A673 (cell line): ENCODE results near the gene C6orf47. TPM values are rescaled to one million over a fixed set of nuclear protein-coding genes. Genes with fewer than 3 reads are reported as not detected.

ENCODE experiments used
- BruUV-seq: library from RNA; stranded (reverse); fragments of 400-500 nt; replicated peaks from 2 replicates; lab custom pipeline; 2021; lab: Mats Ljungman, UMichigan
- CTCF ChIA-PET: fragments of 300-600 bp; sonication (Branson Sonifier 250); formaldehyde crosslinking; loops from one replicate; lab custom pipeline; 2022; ENCODE audit warnings: antibody characterized with exemption; lab: Charles Lee
- POLR2A ChIA-PET: fragments of 300-600 bp; sonication (Branson Sonifier 250); formaldehyde crosslinking; loops from one replicate; lab custom pipeline; 2022; ENCODE audit warnings: antibody characterized with exemption; ENCODE audit not compliant: low non-redundant PET; lab: Charles Lee
- DNase-seq: peaks from one replicate; pipeline ENCODE4 v3.0.0-alpha.2; 2015; ENCODE audit warnings: low spot score
- H3K27ac ChIP-seq: fragments of 200-600 bp; sonication (generic); 2 replicates; pipeline ENCODE4 v1.5.1; 2016; ENCODE audit warnings: mixed run types, low read depth, mild to moderate bottlenecking, mixed read lengths, antibody characterized with exemption, low read length; ENCODE audit not compliant: poor library complexity, severe bottlenecking
- H3K27me3 ChIP-seq: fragments of 200-600 bp; sonication (generic); replicated peaks from 2 replicates; pipeline ENCODE4 v1.6.1; 2017; ENCODE audit warnings: mixed run types, low read depth, mild to moderate bottlenecking, mixed read lengths, antibody characterized with exemption, low read length; ENCODE audit not compliant: insufficient read depth, poor library complexity
- H3K36me3 ChIP-seq: fragments of 200-600 bp; sonication (generic); 2 replicates; pipeline ENCODE4 v1.6.1; 2016; ENCODE audit warnings: mixed run types, mild to moderate bottlenecking, mixed read lengths, antibody characterized with exemption, low read length; ENCODE audit not compliant: insufficient read depth, poor library complexity, severe bottlenecking
- H3K4me1 ChIP-seq: fragments of 200-600 bp; sonication (generic); 2 replicates; pipeline ENCODE4 v1.6.1; 2017; ENCODE audit warnings: mixed run types, mild to moderate bottlenecking, mixed read lengths, antibody characterized with exemption, low read length; ENCODE audit not compliant: insufficient read depth, poor library complexity, severe bottlenecking
- H3K4me3 ChIP-seq: fragments of 200-600 bp; sonication (generic); 2 replicates; pipeline ENCODE4 v1.5.1; 2016; ENCODE audit warnings: low read depth, mixed run types, mild to moderate bottlenecking, mixed read lengths, low read length; ENCODE audit not compliant: poor library complexity, severe bottlenecking
- H3K9me3 ChIP-seq: fragments of 200-600 bp; sonication (generic); 2 replicates; pipeline ENCODE4 v1.6.1; 2016; ENCODE audit warnings: mixed run types, low read depth, mild to moderate bottlenecking, mixed read lengths, antibody characterized with exemption, low read length; ENCODE audit not compliant: poor library complexity, severe bottlenecking
- EZH2 ChIP-seq: fragments of 200-600 bp; sonication (generic); IDR thresholded peaks from 2 replicates; pipeline ENCODE4 v1.6.1; 2017; ENCODE audit warnings: borderline replicate concordance, low read depth, mild to moderate bottlenecking, mixed read lengths, antibody characterized with exemption, low read length; ENCODE audit not compliant: poor library complexity, severe bottlenecking
- intact Hi-C: fragments of 100-400 bp; cut with micrococcal nuclease; formaldehyde crosslinking; loops from one replicate; pipeline ENCODE4 v1.10.0; 2022; ENCODE audit not compliant: unreplicated experiment
- total RNA-seq: library from RNA; stranded (reverse); gene quantifications from 2 replicates; pipeline ENCODE4 v1.2.3, GENCODE V29; 2021
- TF ChIP-seq, protein P1 (sequence below): fragments of 300-800, 200-600 bp; sonication (generic); conservative IDR thresholded peaks from 2 replicates; pipeline ENCODE4 v1.5.1; 2017; ENCODE audit warnings: low read depth, mild to moderate bottlenecking, antibody characterized with exemption, low read length, moderate library complexity, mixed read lengths

Gene C6orf47
- total RNA-seq, 1 experiment from 2014 or later = 21.3 TPM

DNA sequence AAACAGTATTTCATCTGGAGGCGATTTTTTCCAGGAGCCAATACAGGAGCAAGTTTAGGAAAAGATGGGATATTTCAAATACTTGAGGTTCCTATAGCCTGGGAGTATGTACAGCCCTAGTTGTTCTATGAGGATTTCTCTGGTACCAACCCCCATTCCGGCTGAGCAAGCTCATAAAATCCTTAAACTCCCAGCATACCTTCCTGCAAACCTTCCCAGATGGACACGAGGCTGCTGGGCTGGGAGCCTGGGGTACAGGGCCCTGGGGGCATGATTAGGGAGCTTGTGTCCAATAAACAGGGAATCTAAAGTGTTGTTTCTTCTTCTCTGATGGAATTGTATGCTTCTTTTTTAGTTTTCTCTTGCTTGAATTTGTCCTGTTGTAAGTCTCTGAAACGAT, 38.6 kb downstream of the C6orf47 start:
- no peaks in the 10 kb centered on the region for H3K9me3 ChIP-seq
- TF ChIP-seq, protein P1, sequence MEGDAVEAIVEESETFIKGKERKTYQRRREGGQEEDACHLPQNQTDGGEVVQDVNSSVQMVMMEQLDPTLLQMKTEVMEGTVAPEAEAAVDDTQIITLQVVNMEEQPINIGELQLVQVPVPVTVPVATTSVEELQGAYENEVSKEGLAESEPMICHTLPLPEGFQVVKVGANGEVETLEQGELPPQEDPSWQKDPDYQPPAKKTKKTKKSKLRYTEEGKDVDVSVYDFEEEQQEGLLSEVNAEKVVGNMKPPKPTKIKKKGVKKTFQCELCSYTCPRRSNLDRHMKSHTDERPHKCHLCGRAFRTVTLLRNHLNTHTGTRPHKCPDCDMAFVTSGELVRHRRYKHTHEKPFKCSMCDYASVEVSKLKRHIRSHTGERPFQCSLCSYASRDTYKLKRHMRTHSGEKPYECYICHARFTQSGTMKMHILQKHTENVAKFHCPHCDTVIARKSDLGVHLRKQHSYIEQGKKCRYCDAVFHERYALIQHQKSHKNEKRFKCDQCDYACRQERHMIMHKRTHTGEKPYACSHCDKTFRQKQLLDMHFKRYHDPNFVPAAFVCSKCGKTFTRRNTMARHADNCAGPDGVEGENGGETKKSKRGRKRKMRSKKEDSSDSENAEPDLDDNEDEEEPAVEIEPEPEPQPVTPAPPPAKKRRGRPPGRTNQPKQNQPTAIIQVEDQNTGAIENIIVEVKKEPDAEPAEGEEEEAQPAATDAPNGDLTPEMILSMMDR = no peak
- TF ChIP-seq EZH2 = no peak
- H3K36me3 ChIP-seq = peaks cover 55% of the 10 kb centered on the region
- BruUV-seq = no TSS peak
- ChIA-PET POLR2A (no interaction called here), CTCF (no interaction called here)
- no peaks in the 10 kb centered on the region for H3K27me3 ChIP-seq
- no peak for DNase-seq
- intact Hi-C loops = loop anchor here (5.0 kb wide), 1 partner anchor 40 kb away; the partner anchor contains the start of genes C6orf47 and GPANK1
- peak overlapping the region; percentile 76 for H3K4me3 ChIP-seq
- H3K4me1 ChIP-seq = peaks cover 11% of the 10 kb centered on the region
- peak overlapping the region; percentile 99 for H3K27ac ChIP-seq

GRCh38 chr6:31621320-31621939, 39.1 kb downstream of the C6orf47 start:
- H3K27me3 ChIP-seq = no peaks in the 10 kb centered on the region
- H3K9me3 ChIP-seq = no peaks in the 10 kb centered on the region
- TF ChIP-seq EZH2 = no peak
- TF ChIP-seq, protein P1 = no peak
- H3K27ac ChIP-seq = peak overlapping the region; percentile 99
- H3K4me3 ChIP-seq = peak overlapping the region; percentile 76
- CTCF ChIA-PET = no interaction called here
- intact Hi-C loops = loop anchor here (5.0 kb wide), 1 partner anchor 41 kb away; the partner anchor contains the start of genes C6orf47 and GPANK1
- POLR2A ChIA-PET = no interaction called here
- peaks cover 11% of the 10 kb centered on the region for H3K4me1 ChIP-seq
- no peak for DNase-seq
- peaks cover 50% of the 10 kb centered on the region for H3K36me3 ChIP-seq
- TSS peak; percentile 68 for BruUV-seq

DNA sequence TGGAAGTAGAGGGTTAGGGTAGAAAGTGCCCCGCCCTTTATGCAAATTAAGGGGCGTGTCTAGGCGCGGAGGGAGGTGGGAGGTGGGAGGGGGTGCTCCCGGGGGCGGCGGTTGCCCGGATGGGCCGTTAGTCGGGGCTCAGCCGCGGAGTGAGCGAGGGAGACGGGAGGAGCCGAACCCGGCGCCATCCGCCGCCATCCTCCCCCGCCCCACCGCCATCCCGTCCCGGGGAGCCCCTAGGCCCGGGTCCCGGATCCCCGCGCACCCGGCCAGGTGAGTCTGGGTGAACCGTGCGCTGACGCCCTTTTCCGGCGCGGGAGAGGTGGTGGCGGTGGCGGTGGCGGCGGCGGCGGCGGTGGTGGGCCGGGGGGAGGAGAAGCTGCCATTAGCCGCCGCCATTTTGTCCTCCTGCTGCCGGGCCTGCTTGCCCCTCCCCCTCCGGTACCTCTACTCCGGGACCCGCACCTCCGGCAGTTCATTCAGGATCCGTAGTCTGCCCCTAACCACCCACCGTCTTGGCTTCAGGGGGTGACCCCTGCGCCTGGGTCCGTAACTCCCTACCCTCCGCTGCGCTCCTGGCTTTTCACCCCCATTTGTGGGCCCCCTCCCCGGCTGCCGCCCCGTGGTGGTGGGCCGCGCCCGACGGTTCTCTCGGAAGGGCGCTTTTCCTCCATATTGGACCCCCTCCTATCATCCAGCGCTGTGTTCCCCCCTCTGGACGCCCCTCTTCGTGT, 39.8 kb downstream of the C6orf47 start, which contains the start of gene PRRC2A:
Gene PRRC2A (plus strand): TSS at position 130 of the 734 bp plus-strand sequence. CDS start 2,075 bp downstream, outside the sequence.
- BruUV-seq = no TSS peak
- peak within 1 kb of the TSS; percentile 99 for H3K27ac ChIP-seq
- CTCF ChIA-PET = interaction anchor here (0.7 kb wide), 1 partner anchor 42 kb away, joined by 7 read pairs; no protein-coding TSS in a partner anchor
- H3K36me3 ChIP-seq = peaks cover 43% of the 10 kb centered on the region
- peak within 1 kb of the TSS; percentile 76 for H3K4me3 ChIP-seq
- POLR2A ChIA-PET = interaction anchor here (0.6 kb wide), 1 partner anchor 86 kb away, joined by 3 read pairs; no protein-coding TSS in a partner anchor
- no peak for TF ChIP-seq EZH2
- TF ChIP-seq, protein P1 = no peak
- no peaks in the 10 kb centered on the region for H3K27me3 ChIP-seq
- intact Hi-C loops = loop anchor here (5.0 kb wide), 1 partner anchor 42 kb away; the partner anchor contains the start of genes C6orf47 and GPANK1
- peak; percentile 87 for DNase-seq
- H3K9me3 ChIP-seq = no peaks in the 10 kb centered on the region
- H3K4me1 ChIP-seq = peaks cover 12% of the 10 kb centered on the region
